ENCODE data around the gene NOX4.

DNA sequence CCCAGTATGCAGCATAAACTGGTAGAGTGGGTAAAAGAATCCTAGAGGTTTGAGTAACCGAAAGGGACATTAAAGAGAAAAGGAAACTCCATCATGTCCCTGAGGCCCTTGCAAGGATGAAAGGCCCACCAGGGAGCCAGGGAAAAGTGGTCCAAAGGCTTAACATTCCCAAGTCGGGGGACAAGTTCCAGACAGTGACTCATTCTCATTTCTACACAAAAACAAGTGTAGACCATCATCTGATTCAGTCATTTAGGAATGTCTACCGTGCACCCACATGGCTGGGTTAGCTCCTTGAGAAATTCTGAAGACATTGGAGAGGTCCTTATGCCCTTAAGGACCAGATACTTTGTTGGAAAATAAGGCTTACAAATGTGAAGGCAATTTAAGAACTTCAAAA, 4.8 kb upstream of the NOX4 start:
- TF ChIP-seq POLR2A (IDR thresholded peaks at IDR 0.05) (no peak), EP300 (IDR thresholded peaks at IDR 0.05) (no peak)
- TF ChIP-seq, protein P1, sequence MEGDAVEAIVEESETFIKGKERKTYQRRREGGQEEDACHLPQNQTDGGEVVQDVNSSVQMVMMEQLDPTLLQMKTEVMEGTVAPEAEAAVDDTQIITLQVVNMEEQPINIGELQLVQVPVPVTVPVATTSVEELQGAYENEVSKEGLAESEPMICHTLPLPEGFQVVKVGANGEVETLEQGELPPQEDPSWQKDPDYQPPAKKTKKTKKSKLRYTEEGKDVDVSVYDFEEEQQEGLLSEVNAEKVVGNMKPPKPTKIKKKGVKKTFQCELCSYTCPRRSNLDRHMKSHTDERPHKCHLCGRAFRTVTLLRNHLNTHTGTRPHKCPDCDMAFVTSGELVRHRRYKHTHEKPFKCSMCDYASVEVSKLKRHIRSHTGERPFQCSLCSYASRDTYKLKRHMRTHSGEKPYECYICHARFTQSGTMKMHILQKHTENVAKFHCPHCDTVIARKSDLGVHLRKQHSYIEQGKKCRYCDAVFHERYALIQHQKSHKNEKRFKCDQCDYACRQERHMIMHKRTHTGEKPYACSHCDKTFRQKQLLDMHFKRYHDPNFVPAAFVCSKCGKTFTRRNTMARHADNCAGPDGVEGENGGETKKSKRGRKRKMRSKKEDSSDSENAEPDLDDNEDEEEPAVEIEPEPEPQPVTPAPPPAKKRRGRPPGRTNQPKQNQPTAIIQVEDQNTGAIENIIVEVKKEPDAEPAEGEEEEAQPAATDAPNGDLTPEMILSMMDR (IDR thresholded peaks at IDR 0.05): no peak

All from stomach (tissue), 4 donors.